Esophagus (tissue), 2 donors: ENCODE results near the gene DDIT3. TPM values are rescaled to one million over a fixed set of nuclear protein-coding genes. Genes with fewer than 3 reads are reported as not detected.

Experiments used
- H3K27ac ChIP-seq, 2 donors: one replicate each; pipeline ENCODE4 v1.5.1; 2013; ENCODE audit warnings: low read depth in 2 of 2, mild to moderate bottlenecking in 2 of 2, inconsistent platforms in 1 of 2, low read length in 1 of 2, moderate library complexity in 1 of 2
- H3K27me3 ChIP-seq, 2 donors: one replicate each; pipeline ENCODE4 v1.6.1; 2013; ENCODE audit warnings: low read length in 2 of 2, control low read depth in 1 of 2, mild to moderate bottlenecking in 1 of 2; ENCODE audit not compliant: insufficient read depth in 2 of 2, control insufficient read depth in 1 of 2
- H3K36me3 ChIP-seq, 2 donors: one replicate each; pipeline ENCODE4 v1.6.1; 2013; ENCODE audit warnings: low read length in 1 of 2; ENCODE audit not compliant: control insufficient read depth in 2 of 2, insufficient read depth in 2 of 2
- H3K4me1 ChIP-seq, 2 donors: one replicate each; pipeline ENCODE4 v1.6.1; 2013; ENCODE audit warnings: low read length in 1 of 2; ENCODE audit not compliant: control insufficient read depth in 2 of 2, insufficient read depth in 2 of 2
- H3K4me3 ChIP-seq, 2 donors: one replicate each; pipeline ENCODE4 v1.5.1; 2013; ENCODE audit warnings: low read length in 2 of 2, mild to moderate bottlenecking in 2 of 2, low read depth in 1 of 2, moderate library complexity in 1 of 2
- H3K9me3 ChIP-seq, 2 donors: one replicate each; pipeline ENCODE4 v1.6.1; 2013; ENCODE audit warnings: mild to moderate bottlenecking in 2 of 2, low read depth in 1 of 2, low read length in 1 of 2, moderate library complexity in 1 of 2; ENCODE audit not compliant: control insufficient read depth in 2 of 2, insufficient read depth in 1 of 2
- WGBS, 2 donors: extraction: QIAGEN DNeasy Blood & Tissue Kit; methylation state at CpG; one replicate each; pipeline ENCODE4 v1.1.7; 2013; 5-methylcytosine and 5-hydroxymethylcytosine counted together
- polyA plus RNA-seq, 2 donors: library from polyadenylated mRNA; stranded (reverse); fragments of 200-250 nt; gene quantifications; one replicate each; pipeline ENCODE4 v1.2.3, GENCODE V29; 2013
- donor health status: healthy with polysubstance abuse.
- donor health status: Bipolar disorder and iron deficiency.

The DDIT3 gene
- polyA plus RNA-seq, 2 donors: 19.8 to 30.7 TPM

DNA sequence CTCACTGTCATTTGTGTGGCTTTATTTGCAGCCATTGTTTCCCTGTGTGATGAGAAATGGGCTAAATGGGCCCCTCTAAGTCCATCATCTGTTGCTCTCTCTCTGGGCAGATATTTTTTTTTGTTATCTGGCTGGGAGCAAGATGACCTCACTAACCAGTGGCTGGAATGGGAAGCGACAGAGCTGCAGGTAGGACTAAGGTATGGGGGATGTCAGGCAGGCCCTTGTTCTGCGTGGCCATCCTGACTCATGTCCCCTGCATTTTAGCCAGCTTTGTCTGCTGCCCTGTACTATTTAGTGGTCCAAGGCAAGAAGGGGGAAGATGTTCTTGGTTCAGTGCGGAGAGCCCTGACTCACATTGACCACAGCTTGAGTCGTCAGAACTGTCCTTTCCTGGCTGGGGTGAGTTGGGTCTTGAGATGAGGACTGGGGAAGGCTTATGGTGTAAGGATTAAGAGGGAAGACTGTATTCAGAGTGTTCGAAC, 31.1 kb downstream of the DDIT3 start:
- Histone ChIP-seq H3K4me1 (peaks cover 6 to 8% of the 10 kb centered on the region in 2 donors), H3K4me3 (peak overlapping the region in 1 of 2 donors; percentile 72), H3K27me3 (no peaks in the 10 kb centered on the region), H3K9me3 (no peaks in the 10 kb centered on the region), H3K27ac (no peak overlapping the region), H3K36me3 (peaks cover 5 to 10% of the 10 kb centered on the region in 2 donors)
- 82 to 83% methylated on average over 5 of the region's 5 CpGs for WGBS, 2 donors

DNA sequence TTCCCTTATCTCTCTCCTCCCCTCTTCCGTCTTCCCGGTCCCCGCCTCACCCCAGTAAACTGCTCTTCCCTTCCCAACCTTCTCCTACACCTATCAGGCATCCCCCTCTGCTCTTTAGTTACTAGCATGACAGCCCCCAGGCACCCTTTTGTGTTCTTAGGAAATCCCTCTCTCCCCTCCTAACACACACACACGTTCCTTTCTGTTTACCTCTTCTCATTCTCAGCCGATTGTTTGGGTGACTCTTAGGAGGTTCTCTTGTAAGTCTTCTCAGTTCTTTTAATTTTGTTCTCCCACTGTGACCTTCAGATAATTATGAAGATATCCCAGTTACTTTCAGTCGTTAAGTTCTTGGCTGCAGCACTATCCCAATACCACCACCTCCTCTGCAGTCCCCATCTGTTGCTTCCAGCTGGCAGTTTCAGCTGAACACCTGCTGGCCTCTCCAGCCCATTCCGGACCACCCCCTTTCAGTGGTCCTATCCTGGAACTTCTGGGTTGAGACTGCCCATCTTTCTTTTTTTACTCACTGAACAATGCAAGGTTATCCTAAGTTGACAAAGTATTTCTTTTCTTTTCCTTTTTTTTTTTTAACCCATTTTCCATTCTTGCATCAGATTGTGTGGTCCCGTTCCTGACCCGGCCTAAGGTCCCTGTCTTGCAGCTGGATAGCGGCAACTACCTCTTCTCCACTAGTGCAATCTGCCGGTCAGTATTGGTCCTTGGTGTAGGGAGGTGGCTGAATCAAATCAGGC, 31.7 kb downstream of the DDIT3 start:
- peak overlapping the region; percentile 54 to 72 for H3K27ac ChIP-seq
- H3K36me3 ChIP-seq: peaks cover 5 to 10% of the 10 kb centered on the region in 2 donors
- H3K4me3 ChIP-seq: peak overlapping the region; percentile 72 to 91
- no peaks in the 10 kb centered on the region for H3K9me3 ChIP-seq
- H3K4me1 ChIP-seq: peaks cover 6 to 8% of the 10 kb centered on the region in 2 donors
- WGBS, 2 donors: 27 to 30% methylated on average over 11 of the region's 11 CpGs
- no peaks in the 10 kb centered on the region for H3K27me3 ChIP-seq

DNA sequence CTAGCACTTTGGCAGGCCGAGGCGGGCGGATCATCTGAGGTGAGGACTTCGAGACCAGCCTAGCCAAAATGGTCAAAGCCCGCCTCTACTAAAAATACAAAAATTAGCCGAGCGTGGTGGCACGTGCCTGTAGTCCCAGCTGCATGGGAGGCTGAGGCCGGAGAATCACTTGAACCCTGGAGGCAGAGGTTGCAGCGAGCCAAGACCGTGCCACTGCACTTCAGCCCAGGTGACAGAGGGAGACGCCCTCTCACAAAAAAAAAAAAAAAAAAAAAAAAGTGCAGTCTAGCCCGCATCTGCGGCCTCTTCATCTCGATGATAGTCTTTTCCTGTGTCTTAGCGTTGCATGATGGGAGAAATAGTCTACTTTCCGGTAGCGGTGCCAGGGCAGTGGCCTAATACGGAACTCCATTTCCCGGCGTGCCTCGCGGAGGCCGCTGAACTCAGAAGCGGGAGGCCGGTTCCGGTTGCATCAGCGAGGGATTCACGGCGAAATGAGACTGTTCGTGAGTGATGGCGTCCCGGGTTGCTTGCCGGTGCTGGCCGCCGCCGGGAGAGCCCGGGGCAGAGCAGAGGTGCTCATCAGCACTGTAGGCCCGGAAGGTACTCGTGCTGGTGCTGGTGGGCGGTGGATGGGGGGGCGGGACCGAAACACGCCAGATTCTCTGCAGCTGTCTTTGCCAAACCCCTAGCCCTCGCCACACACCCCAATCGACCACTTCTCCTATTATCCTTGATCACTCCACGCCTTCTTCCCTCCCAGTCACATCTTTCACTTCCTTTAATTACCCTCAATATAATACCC, 32.5 kb downstream of the DDIT3 start, which contains the start of gene MARS1:
TSS of gene MARS1 (plus strand) at position 472 of the 805 bp plus-strand sequence. CDS start at position 495, 23 bp downstream.
- H3K27me3 ChIP-seq: no peaks in the 10 kb centered on the region
- peak within 1 kb of the TSS; percentile 54 to 72 for H3K27ac ChIP-seq
- H3K36me3 ChIP-seq: peaks cover 5 to 10% of the 10 kb centered on the region in 2 donors
- H3K4me3 ChIP-seq: peak within 1 kb of the TSS; percentile 72 to 91
- peaks cover 6 to 8% of the 10 kb centered on the region in 2 donors for H3K4me1 ChIP-seq
- no peaks in the 10 kb centered on the region for H3K9me3 ChIP-seq
- 5 to 7% methylated on average over 46 to 47 of the region's 47 CpGs for WGBS, 2 donors

DNA sequence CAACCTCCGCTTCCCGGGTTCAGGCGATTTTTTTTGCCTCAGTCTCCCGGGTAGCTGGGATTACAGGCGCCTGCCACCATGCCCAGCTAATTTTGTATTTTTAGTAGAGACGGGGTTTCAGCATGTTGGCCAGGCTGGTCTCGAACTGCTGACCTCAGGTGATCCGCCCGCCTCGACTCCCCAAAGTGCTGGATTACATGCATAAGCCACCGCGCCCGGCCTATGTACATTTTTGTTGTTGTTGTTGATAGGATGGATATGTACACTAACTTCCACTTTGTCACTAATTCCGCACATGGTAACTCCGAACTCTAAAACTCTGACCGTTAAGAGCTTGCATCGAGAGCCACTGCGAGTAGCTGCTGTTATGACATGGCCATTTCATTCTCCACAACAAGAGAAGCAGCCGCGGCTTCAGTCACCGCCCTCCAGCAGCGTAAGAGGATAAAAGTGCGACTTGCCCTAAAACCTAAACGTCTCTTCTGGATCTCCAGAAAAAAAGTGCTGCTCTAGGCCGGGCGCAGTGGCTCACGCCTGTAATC, 33.2 kb downstream of the DDIT3 start:
- peaks cover 6 to 8% of the 10 kb centered on the region in 2 donors for H3K4me1 ChIP-seq
- no peaks in the 10 kb centered on the region for H3K9me3 ChIP-seq
- H3K27me3 ChIP-seq: no peaks in the 10 kb centered on the region
- H3K27ac ChIP-seq: no peak overlapping the region
- no peak overlapping the region for H3K4me3 ChIP-seq
- WGBS, 2 donors: 84 to 86% methylated on average over 27 of the region's 27 CpGs
- peaks cover 5 to 10% of the 10 kb centered on the region in 2 donors for H3K36me3 ChIP-seq

DNA sequence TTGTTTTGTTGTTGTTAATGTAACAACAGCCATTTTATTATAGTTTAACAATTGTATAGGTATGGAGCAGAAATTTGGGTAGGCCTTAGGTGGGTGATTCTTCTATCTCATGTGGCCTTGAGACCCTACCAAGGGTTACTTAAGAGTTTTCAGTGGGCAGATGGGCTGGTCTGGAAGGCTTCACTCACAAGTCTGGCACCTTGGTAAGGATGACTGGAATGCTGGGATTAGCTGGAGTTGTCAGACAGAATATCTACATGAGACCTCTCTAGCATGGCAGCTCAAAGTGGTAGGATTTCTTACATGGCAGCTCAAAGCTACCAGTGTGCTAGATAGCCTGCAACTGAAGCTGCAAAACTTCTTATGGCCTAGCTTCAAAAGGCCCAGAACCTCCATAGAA, 34.6 kb downstream of the DDIT3 start:
- Histone ChIP-seq H3K27ac (no peak overlapping the region), H3K4me3 (no peak overlapping the region), H3K9me3 (no peaks in the 10 kb centered on the region)

DNA sequence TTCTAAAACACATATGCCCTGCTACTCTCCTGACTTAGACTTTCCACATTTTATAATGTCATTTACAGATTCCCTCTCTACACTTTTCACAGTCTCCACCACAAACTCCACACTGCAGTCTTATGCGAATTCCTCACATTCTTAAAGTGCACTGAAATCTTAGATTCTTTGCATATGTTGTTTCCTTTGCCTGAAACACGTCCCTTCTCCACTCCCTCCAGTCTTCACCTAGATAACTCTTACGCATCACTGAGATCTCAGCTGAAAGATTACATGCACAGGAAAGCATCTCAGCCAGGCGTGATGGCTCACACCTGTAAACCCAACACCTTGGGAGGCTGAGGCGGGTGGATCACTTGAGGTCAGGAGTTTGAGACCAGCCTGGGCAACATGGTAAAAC, 36.8 kb downstream of the DDIT3 start:
- Histone ChIP-seq H3K36me3 (no peaks in the 10 kb centered on the region), H3K27me3 (peaks cover 0 to 2% of the 10 kb centered on the region in 2 donors), H3K9me3 (no peaks in the 10 kb centered on the region), H3K4me3 (no peak overlapping the region), H3K27ac (no peak overlapping the region), H3K4me1 (peaks cover 0 to 3% of the 10 kb centered on the region in 2 donors)
- whole genome bisulfite sequencing, 2 donors: 61 to 66% methylated on average over 5 of the region's 5 CpGs

More for the DNA sequence above, 34.6 kb downstream of the DDIT3 start:
- Histone ChIP-seq H3K36me3 (peaks cover 5 to 10% of the 10 kb centered on the region in 2 donors), H3K27me3 (peaks cover 0 to 2% of the 10 kb centered on the region in 2 donors), H3K4me1 (peaks cover 6 to 8% of the 10 kb centered on the region in 2 donors)

DNA sequence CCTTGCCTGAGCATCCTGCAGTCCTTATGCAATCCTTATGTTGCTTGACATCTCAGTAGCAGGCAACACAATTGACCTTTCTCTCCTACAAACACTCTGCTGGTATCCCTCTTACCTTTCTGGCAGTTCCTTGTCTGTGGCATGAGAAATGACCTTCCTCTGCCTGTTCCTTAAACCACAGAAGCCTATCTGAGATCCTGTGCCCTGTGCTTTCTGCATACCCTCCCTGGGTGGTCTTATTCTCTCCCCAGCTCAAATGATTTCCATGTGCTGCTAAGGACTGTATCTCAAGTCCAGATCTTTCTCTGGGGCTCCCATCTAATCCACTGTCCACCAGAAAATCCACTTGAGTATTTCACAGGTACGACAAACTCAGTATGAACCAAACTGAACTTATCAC, 38.6 kb downstream of the DDIT3 start:
- 78 to 80% methylated on average over 1 of the region's 1 CpG for WGBS, 2 donors
- Histone ChIP-seq H3K9me3 (no peaks in the 10 kb centered on the region), H3K36me3 (no peaks in the 10 kb centered on the region), H3K27ac (no peak overlapping the region), H3K4me1 (peaks cover 0 to 2% of the 10 kb centered on the region in 2 donors), H3K27me3 (peaks cover 0 to 2% of the 10 kb centered on the region in 2 donors), H3K4me3 (no peak overlapping the region)

DNA sequence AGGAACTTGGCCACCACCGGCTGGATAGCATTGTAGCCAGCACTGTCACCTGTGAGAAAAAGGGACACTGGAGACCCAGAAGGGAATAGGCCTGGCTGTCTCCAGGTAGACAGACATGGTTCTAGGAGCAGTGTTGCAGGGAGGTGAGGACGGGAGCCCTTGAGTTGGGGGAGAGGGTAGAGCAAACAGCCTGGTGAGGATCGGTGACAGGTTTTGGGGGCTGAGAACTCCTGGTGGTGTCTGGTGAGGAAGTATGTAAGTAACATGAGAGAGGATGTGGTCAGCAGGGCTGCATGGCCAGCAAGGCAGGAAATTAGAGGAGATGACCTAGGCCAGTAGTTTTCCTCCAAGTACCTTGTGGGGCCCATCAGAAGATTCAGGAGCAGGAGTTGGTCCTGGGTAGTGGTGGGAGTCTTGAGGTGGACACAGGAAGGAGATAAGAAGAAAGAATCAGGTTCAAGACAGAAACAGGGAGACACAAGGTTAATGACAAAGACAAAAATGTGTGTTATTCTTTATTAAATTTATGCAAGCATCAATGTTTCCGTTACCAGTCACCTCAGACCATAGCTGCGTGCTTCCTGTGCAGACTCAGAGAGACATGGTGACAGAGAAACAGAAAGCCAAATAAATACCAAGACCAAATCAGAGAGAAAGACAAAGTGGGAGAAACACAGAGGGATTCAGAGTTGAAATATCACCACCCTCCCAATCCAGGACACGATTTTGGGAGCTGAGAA, 40.8 kb downstream of the DDIT3 start, which contains the start of gene ARHGAP9:
TSS of gene ARHGAP9 (minus strand) at position 491 of the 740 bp plus-strand sequence. CDS start at position 31, 460 bp downstream.
- peaks cover 0 to 11% of the 10 kb centered on the region in 2 donors for H3K27me3 ChIP-seq
- H3K4me3 ChIP-seq: no peak within 1 kb of the TSS
- H3K4me1 ChIP-seq: peaks cover 4 to 19% of the 10 kb centered on the region in 2 donors
- H3K36me3 ChIP-seq: no peaks in the 10 kb centered on the region
- H3K9me3 ChIP-seq: no peaks in the 10 kb centered on the region
- WGBS, 2 donors: 66 to 74% methylated on average over 6 of the region's 6 CpGs
- peak within 1 kb of the TSS; percentile 53 to 57 for H3K27ac ChIP-seq

DNA sequence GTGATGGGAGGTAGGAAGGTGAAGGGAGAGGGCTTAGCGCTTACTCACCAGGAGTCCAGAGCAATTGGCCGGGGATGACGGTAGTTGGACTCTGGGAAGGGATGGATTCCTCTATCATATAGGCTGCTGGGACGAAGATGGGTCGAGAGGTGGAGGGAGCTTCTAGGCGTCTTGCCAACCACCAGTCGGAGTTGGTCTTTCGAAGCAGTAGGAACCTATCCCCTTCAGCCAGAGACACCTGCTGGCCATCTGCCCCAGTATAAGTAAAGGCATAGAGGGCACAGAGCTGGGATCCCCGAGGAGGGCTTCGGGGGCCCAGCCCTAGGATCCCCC, 41.3 kb downstream of the DDIT3 start:
- H3K36me3 ChIP-seq: no peaks in the 10 kb centered on the region
- H3K4me3 ChIP-seq: no peak overlapping the region
- H3K27me3 ChIP-seq: peaks cover 0 to 11% of the 10 kb centered on the region in 2 donors
- 82% methylated on average over 10 of the region's 10 CpGs for WGBS, 2 donors
- peak overlapping the region; percentile 53 to 57 for H3K27ac ChIP-seq
- no peaks in the 10 kb centered on the region for H3K9me3 ChIP-seq
- H3K4me1 ChIP-seq: peaks cover 4 to 19% of the 10 kb centered on the region in 2 donors
